Kasumi-1 (cell line): ENCODE measurements around the gene IFT52.

Source experiments
- DNase-seq, 2 experiments: peaks; one replicate each; lab custom pipeline; 2025; lab: John Stamatoyannopoulos, UW

Gene IFT52

DNA sequence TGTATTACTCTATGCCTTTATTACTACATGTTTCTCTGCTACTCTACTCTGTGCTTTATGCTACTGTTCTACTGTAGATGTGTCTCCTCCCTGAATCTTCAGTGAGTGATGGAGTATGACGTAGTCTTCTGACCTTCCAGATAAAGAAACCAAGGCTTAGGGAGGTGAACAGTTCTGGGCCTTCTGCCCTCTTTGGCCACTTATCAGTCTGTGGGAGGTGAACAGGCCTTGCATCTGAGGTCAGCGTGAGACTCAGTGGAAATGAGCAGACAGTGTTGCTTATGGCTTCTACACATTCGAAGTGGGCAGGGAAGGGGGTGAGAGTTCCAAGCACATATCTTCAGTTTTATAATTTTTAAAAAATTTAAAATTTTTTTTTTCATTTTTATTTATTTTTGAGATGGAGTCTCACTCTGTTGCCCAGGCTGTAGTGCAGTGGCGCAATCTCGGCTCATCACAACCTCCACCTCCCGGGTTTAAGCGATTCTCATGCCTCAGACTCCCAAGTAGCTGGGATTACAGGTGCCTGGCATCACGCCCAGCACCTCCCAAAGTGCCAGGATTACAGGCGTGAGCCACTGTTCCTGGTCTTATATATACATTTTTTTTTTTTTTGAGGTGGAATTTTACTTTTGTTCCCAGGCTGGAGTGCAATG, 100.3 kb downstream of the IFT52 start:
- DNase-seq, result no peak

GRCh38 chr20:43691928-43692524, 101.3 kb downstream of the IFT52 start:
- peak; percentile 44 to 55 for DNase-seq

DNA sequence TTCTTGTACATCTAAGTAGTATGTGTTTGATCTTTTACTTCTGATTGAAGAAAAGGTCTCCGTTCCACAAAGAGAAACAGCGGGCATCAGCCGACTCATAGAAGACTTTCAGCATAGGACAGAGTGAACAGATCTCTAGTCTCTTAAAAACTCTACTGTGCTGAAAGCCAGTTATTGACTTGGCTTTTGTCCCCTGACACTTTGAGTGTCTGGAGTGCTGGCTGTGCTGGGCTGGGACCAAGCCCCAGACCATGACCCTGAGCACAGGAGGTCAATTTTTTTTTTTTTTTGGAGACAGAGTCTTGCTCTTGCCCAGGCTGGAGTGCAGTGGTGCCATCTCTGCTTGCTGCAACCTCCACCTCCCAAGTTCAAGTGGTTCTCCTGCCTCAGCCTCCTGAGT, 104.0 kb downstream of the IFT52 start:
- no peak for DNase-seq

GRCh38 chr20:43695571-43695970, 104.8 kb downstream of the IFT52 start:
- DNase-seq, result no peak
